Fibroblast of gingiva (primary cell): ENCODE data around the gene PODN.

Experiments used
- DNase-seq: peaks from one replicate; pipeline ENCODE4 v3.0.0-alpha.2; 2011; ENCODE audit warnings: low read depth

The PODN gene

GRCh38 chr1:53075206-53075605, 13.2 kb downstream of the PODN start:
- DNase-seq = no peak

GRCh38 chr1:53075761-53076163, 13.7 kb downstream of the PODN start:
- DNase-seq = no peak

GRCh38 chr1:53076165-53076564, 14.2 kb downstream of the PODN start:
- no peak for DNase-seq

- DNase-seq = no peak
These were observed 14.9 kb downstream of the PODN start for GRCh38 chr1:53076721-53077598.

- no peak for DNase-seq
These were observed 15.6 kb downstream of the PODN start for GRCh38 chr1:53077599-53077965.

GRCh38 chr1:53078333-53079101, 16.5 kb downstream of the PODN start:
- DNase-seq = no peak

- no peak for DNase-seq
These were observed 17.2 kb downstream of the PODN start for GRCh38 chr1:53079251-53079650.

GRCh38 chr1:53080041-53080440, 18.0 kb downstream of the PODN start:
- DNase-seq = no peak

- no peak for DNase-seq
These were observed 18.8 kb downstream of the PODN start for GRCh38 chr1:53080769-53081168.

GRCh38 chr1:53081384-53082066, 19.5 kb downstream of the PODN start:
- no peak for DNase-seq

- no peak for DNase-seq
These were observed 20.9 kb downstream of the PODN start for GRCh38 chr1:53082826-53083455.

GRCh38 chr1:53083636-53084588, 21.9 kb downstream of the PODN start:
- no peak for DNase-seq

GRCh38 chr1:53084589-53084971, 22.6 kb downstream of the PODN start:
- no peak for DNase-seq

GRCh38 chr1:53085405-53085804, 23.4 kb downstream of the PODN start:
- no peak for DNase-seq

GRCh38 chr1:53086491-53087070, 24.6 kb downstream of the PODN start:
- DNase-seq = no peak

- DNase-seq = no peak
These were observed 25.6 kb downstream of the PODN start for GRCh38 chr1:53087332-53088285.

GRCh38 chr1:53088616-53089300, 26.7 kb downstream of the PODN start:
- no peak for DNase-seq

GRCh38 chr1:53089478-53090226, 27.6 kb downstream of the PODN start:
- no peak for DNase-seq
